T-cell (primary cell): Measurements from ENCODE around the gene RALBP1. TPM values are rescaled to one million over a fixed set of nuclear protein-coding genes. Genes with fewer than 3 reads are reported as not detected.

Source experiments
- ATAC-seq, 4 experiments: fragments of 200-7000 bp in 3 of 4; fragments of 150-1000 bp in 1 of 4; cut with Tn5 transposase; replicated peaks in 1 of 4; 1 replicate in 3 of 4; 2 replicates in 1 of 4; pipeline ENCODE4 v1.10.0; 2021; ENCODE audit warnings: moderate library complexity in 3 of 4, mild to moderate bottlenecking in 2 of 4, moderate number of reproducible peaks in 1 of 4
- CTCF ChIA-PET, 2 donors: fragments of 300-600 bp; sonication (Branson Sonifier 250); formaldehyde crosslinking; loops; one replicate each; lab custom pipeline; 2022; ENCODE audit warnings: antibody characterized with exemption in 2 of 2; lab: Charles Lee
- POLR2A ChIA-PET, 2 donors: fragments of 300-600 bp; sonication (Branson Sonifier 250); formaldehyde crosslinking; loops; one replicate each; lab custom pipeline; 2022; ENCODE audit warnings: antibody characterized with exemption in 2 of 2; lab: Charles Lee
- DNase-seq, 35 experiments: peaks; one replicate each; pipeline versions ENCODE4 v3.0.0 to v3.0.0-alpha.2; 2013 to 2023
- H3K27ac ChIP-seq: one replicate; pipeline ENCODE4 v1.5.1; 2013; ENCODE audit warnings: low read length
- H3K27me3 ChIP-seq, 2 experiments: replicated peaks in 1 of 2; 1 replicate in 1 of 2; 2 replicates in 1 of 2; pipeline versions ENCODE4 v1.6.1 to v1.7.0; 2013; ENCODE audit warnings: low read length in 1 of 2, mixed read lengths in 1 of 2; ENCODE audit not compliant: control insufficient read depth in 2 of 2, insufficient read depth in 2 of 2; ENCODE audit errors: extremely low read depth in 1 of 2
- H3K36me3 ChIP-seq, 2 donors: 1 replicate in 1 of 2; 2 replicates in 1 of 2; pipeline versions ENCODE4 v1.6.1 to v1.7.0; 2013; ENCODE audit warnings: low read length in 1 of 2; ENCODE audit not compliant: control insufficient read depth in 2 of 2, insufficient read depth in 1 of 2; ENCODE audit errors: extremely low read depth in 1 of 2
- H3K4me1 ChIP-seq, 2 experiments: 1 replicate in 1 of 2; 2 replicates in 1 of 2; pipeline versions ENCODE4 v1.6.1 to v1.7.0; 2013; ENCODE audit warnings: low read length in 2 of 2, mixed read lengths in 1 of 2; ENCODE audit not compliant: insufficient read depth in 2 of 2, control insufficient read depth in 1 of 2; ENCODE audit errors: extremely low read depth in 1 of 2
- H3K4me3 ChIP-seq, 2 donors: 1 replicate in 1 of 2; 2 replicates in 1 of 2; pipeline versions ENCODE4 v1.5.1 to v1.7.0; 2013; ENCODE audit warnings: mild to moderate bottlenecking in 2 of 2, low read length in 1 of 2, moderate library complexity in 1 of 2; ENCODE audit not compliant: control insufficient read depth in 1 of 2; ENCODE audit errors: extremely low read depth in 1 of 2
- H3K9me3 ChIP-seq: 2 replicates; pipeline ENCODE4 v1.7.0; 2013
- H3K27ac Mint-ChIP-seq, 2 donors: one replicate each; pipeline ENCODE4 v1.8.0; 2020 to 2021; ENCODE audit warnings: mild to moderate bottlenecking in 2 of 2, mixed read lengths in 2 of 2
- H3K27me3 Mint-ChIP-seq, 2 donors: one replicate each; pipeline ENCODE4 v1.8.0; 2021 to 2022; ENCODE audit warnings: mixed read lengths in 2 of 2
- H3K36me3 Mint-ChIP-seq: one replicate; pipeline ENCODE4 v1.8.0; 2021; ENCODE audit warnings: mixed read lengths
- H3K4me1 Mint-ChIP-seq, 3 donors: one replicate each; pipeline ENCODE4 v1.8.0; 2020 to 2022; ENCODE audit warnings: mixed read lengths in 3 of 3, mild to moderate bottlenecking in 1 of 3
- H3K4me3 Mint-ChIP-seq, 3 donors: one replicate each; pipeline ENCODE4 v1.8.0; 2020 to 2022; ENCODE audit warnings: mild to moderate bottlenecking in 3 of 3, mixed read lengths in 3 of 3, moderate library complexity in 3 of 3
- H3K9me3 Mint-ChIP-seq, 3 donors: one replicate each; pipeline ENCODE4 v1.8.0; 2020 to 2022; ENCODE audit warnings: mixed read lengths in 3 of 3
- WGBS: methylation state at CpG from one replicate; pipeline ENCODE4 v1.1.5; 2013; ENCODE audit warnings: missing lambda C conversion rate; ENCODE audit not compliant: insufficient coverage; 5-methylcytosine and 5-hydroxymethylcytosine counted together
- total RNA-seq, 35 experiments: library from RNA in 6 of 35; stranded (reverse) in 6 of 35; fragments of 120-200 nt in 1 of 35; gene quantifications; one replicate each; pipeline versions ENCODE4 v1.2.1 to v1.2.4 and lab custom pipeline; 2013 to 2026

The RALBP1 gene
- total RNA-seq, 5 donors from 2014 or later (not counting 1 experiment from before 2014, with no cell fraction given): 21.6 to 42.7 (median 41.5) TPM

DNA sequence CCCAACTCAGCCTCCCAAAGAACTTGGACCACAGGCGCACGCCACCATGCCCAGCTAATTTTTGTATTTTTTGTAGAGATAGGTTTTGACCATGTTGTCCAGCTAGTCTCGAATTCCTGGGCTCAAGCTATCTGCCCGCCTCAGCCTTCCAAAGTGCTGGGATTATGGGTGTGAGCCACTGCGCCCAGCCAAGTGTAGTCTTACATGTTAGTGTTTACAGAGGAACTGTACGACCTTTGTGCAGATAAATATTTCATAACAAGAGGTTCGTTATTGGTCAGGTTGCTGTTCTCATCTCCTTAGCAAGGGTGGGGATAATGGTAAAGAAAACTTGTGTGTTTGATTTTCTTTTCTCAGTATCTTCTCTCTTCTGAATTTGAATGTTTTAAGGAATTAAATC lies 46.5 kb downstream of the RALBP1 start:
- Mint-ChIP-seq H3K4me1 (peaks cover 0 to 3% (median under 1%) of the 10 kb centered on the region in 3 donors), H3K27me3 (no peaks in the 10 kb centered on the region), H3K27ac (no peak overlapping the region), H3K36me3 (peaks cover 53% of the 10 kb centered on the region), H3K4me3 (no peak overlapping the region), H3K9me3 (no peaks in the 10 kb centered on the region)
- Histone ChIP-seq H3K4me3 (no peak overlapping the region), H3K27me3 (no peaks in the 10 kb centered on the region), H3K27ac (no peak overlapping the region), H3K36me3 (peaks cover 0 to 53% of the 10 kb centered on the region in 2 donors), H3K9me3 (no peaks in the 10 kb centered on the region), H3K4me1 (no peaks in the 10 kb centered on the region)
- no peak for ATAC-seq
- WGBS: 96% methylated on average over 4 of the region's 7 CpGs
- POLR2A ChIA-PET: no interaction called here
- no peak for DNase-seq
- CTCF ChIA-PET: no interaction called here

DNA sequence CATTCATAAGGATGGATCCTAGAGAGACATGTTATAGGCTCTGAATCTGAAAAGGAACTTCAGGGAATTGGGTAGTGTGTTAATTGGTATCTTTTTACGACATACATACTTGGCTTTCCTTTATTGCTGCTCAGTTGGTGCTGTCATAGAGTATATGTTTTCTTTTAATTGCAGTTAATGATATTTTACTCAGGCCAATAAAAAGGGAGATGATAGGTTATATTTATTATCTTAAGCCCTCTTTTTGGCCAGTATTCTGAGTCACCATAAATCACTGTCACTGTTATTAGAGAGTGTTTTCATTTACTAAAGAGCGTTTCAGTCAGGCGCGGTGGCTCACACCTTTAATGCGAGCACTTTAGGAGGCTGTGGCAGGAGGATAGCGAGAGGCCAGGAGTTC lies 47.6 kb downstream of the RALBP1 start:
- Mint-ChIP-seq H3K36me3 (peaks cover 62% of the 10 kb centered on the region), H3K27me3 (no peaks in the 10 kb centered on the region), H3K4me1 (peaks cover 0 to 3% (median 0%) of the 10 kb centered on the region in 3 donors), H3K27ac (no peak overlapping the region), H3K9me3 (no peaks in the 10 kb centered on the region), H3K4me3 (no peak overlapping the region)
- no peaks in the 10 kb centered on the region for H3K27me3 ChIP-seq
- H3K36me3 ChIP-seq: peaks cover 0 to 54% of the 10 kb centered on the region in 2 donors
- H3K4me1 ChIP-seq: no peaks in the 10 kb centered on the region
- no peak overlapping the region for H3K27ac ChIP-seq
- ATAC-seq (no peak), DNase-seq (no peak)
- H3K4me3 ChIP-seq: no peak overlapping the region
- ChIA-PET POLR2A (no interaction called here), CTCF (no interaction called here)
- no CpG with 5 or more reads among the region's 6 CpGs for WGBS
- no peaks in the 10 kb centered on the region for H3K9me3 ChIP-seq

DNA sequence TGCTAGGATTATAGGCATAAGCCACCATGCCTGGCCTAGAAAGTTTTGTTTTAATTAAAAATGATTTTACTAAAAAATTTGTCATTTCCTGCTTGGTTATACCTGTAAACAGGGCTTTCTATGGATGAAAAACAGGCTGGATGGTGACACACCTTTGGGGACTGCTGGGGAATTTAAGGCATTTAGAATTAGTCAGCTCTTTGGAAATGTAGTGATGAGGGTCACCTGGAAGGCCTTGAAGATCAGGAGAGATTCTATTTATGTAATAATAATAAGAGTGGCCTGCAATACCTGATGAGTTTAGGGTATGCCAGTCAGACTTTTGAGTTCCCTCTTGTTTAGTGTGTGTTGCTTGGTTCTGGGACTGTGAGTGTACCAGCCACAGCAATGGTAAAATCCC lies 51.1 kb downstream of the RALBP1 start:
- Mint-ChIP-seq H3K9me3 (no peaks in the 10 kb centered on the region), H3K27ac (no peak overlapping the region), H3K27me3 (no peaks in the 10 kb centered on the region), H3K4me1 (no peaks in the 10 kb centered on the region), H3K4me3 (no peak overlapping the region), H3K36me3 (peaks cover 79% of the 10 kb centered on the region)
- ChIA-PET CTCF (no interaction called here), POLR2A (no interaction called here)
- no peaks in the 10 kb centered on the region for H3K9me3 ChIP-seq
- H3K4me1 ChIP-seq: no peaks in the 10 kb centered on the region
- ATAC-seq: no peak
- no peak overlapping the region for H3K4me3 ChIP-seq
- no peak for DNase-seq
- H3K27me3 ChIP-seq: no peaks in the 10 kb centered on the region
- no peak overlapping the region for H3K27ac ChIP-seq
- H3K36me3 ChIP-seq: peaks cover 0 to 69% of the 10 kb centered on the region in 2 donors

DNA sequence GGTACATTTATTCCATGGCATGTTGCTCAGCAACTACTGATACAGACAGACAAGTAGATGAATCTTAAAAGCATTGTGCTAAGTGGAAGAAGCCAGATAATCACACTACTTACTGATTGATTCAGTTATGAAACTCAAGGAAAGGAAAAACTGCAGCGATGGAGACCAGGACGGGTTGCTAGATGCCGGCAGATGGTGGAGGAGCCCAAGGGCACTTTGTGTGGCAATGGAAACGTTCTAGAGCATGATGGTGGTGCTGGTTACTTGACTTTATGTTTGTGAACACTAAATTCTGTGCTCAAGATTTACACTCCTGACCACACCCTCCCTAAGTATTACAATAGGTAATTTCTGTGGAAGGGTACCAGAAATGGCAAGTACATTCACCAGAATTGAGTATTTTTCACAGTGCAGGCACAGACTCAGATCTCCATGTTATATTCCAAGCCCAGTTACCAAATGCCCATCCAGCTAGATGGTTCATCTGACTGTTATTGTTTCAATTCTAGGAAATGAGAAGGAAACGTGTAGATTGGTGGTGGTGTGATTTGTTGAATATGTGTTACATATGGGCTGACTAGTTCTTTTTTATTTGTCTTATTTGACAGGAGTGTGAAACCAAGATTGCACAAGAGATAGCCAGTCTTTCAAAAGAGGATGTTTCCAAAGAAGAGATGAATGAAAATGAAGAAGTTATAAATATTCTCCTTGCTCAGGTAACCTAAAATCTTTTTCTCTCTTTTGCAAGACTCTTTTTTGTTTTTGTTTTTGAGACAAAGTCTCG lies 55.1 kb downstream of the RALBP1 start:
- ChIA-PET CTCF (no interaction called here), POLR2A (no interaction called here)
- DNase-seq (no peak), ATAC-seq (no peak)
- no peaks in the 10 kb centered on the region for H3K4me1 ChIP-seq
- 100% methylated on average over 1 of the region's 6 CpGs for WGBS
- no peaks in the 10 kb centered on the region for H3K9me3 ChIP-seq
- H3K27ac Mint-ChIP-seq: no peak overlapping the region
- peaks cover 8 to 71% of the 10 kb centered on the region in 2 donors for H3K36me3 ChIP-seq
- no peak overlapping the region for H3K4me3 Mint-ChIP-seq
- H3K36me3 Mint-ChIP-seq: peaks cover 81% of the 10 kb centered on the region
- no peak overlapping the region for H3K27ac ChIP-seq
- H3K27me3 Mint-ChIP-seq: no peaks in the 10 kb centered on the region
- H3K4me3 ChIP-seq: no peak overlapping the region
- no peaks in the 10 kb centered on the region for H3K27me3 ChIP-seq
- no peaks in the 10 kb centered on the region for H3K4me1 Mint-ChIP-seq
- H3K9me3 Mint-ChIP-seq: no peaks in the 10 kb centered on the region

DNA sequence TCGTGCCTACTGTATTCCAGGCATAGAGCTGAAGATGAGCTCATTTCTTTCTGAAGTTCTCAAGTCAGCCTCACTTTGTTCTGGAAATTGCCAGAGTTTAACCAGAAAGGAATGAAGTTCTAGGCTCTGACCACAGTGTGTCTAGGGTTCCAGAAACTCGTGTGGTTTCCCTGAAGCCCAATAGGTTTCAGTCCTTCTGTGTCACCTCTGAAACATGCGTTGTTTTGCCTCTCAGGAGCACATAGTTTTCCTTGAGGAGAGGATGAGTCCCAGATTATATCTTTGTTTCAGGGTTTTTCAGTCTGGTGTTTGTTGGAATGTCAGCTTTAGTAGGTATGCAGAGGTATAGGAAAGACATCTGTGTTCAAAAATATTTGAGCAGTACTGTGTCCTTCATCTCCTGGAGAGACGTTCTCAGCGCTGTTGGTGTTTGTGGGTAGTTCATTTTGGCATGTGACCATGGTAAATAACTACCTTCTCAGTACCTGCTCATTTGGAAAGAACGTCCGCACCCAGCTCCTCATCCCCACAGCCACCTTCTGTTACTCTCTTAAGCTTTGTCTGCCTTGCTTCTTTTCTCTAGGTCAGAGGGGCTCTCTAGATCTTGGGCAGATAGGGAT lies 56.6 kb downstream of the RALBP1 start:
- 83% methylated on average over 3 of the region's 7 CpGs for WGBS
- Mint-ChIP-seq H3K36me3 (peaks cover 84% of the 10 kb centered on the region), H3K27ac (no peak overlapping the region), H3K9me3 (no peaks in the 10 kb centered on the region), H3K4me1 (no peaks in the 10 kb centered on the region), H3K27me3 (no peaks in the 10 kb centered on the region), H3K4me3 (no peak overlapping the region)
- H3K27ac ChIP-seq: no peak overlapping the region
- ChIA-PET CTCF (interaction anchor here in 1 of 2 donors (0.6 kb wide), 2 partner anchors 357 to 976 kb away, joined by 3 to 5 read pairs; no protein-coding TSS in a partner anchor), POLR2A (no interaction called here)
- H3K4me1 ChIP-seq: no peaks in the 10 kb centered on the region
- DNase-seq (no peak), ATAC-seq (no peak)
- H3K36me3 ChIP-seq: peaks cover 8 to 73% of the 10 kb centered on the region in 2 donors
- H3K4me3 ChIP-seq: no peak overlapping the region
- no peaks in the 10 kb centered on the region for H3K9me3 ChIP-seq
- H3K27me3 ChIP-seq: no peaks in the 10 kb centered on the region

DNA sequence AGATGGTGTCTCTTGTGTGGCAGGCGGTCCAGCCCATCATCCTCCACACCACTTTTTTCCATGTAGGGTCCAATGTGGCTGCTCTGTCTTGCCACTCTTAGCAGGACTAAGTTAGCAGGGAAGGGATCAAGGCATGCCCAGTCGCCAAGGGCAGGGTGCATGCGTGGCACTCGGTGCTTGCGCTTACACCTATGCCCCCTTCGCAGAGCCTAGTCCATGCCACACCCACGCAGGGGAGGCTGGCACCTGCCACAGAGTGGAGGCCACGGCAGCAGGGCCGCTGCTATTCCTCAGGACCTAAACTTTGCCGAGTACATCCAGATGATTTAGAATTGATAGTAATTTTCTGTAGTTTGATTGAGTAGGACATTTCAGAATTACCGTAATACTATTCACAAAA lies 59.5 kb downstream of the RALBP1 start:
- peaks cover 17 to 73% of the 10 kb centered on the region in 2 donors for H3K36me3 ChIP-seq

More for the DNA sequence above, 59.5 kb downstream of the RALBP1 start:
- Mint-ChIP-seq H3K4me3 (no peak overlapping the region), H3K4me1 (no peaks in the 10 kb centered on the region), H3K9me3 (no peaks in the 10 kb centered on the region), H3K27me3 (no peaks in the 10 kb centered on the region), H3K36me3 (peaks cover 67% of the 10 kb centered on the region), H3K27ac (no peak overlapping the region)
- Histone ChIP-seq H3K4me1 (no peaks in the 10 kb centered on the region), H3K27ac (no peak overlapping the region), H3K27me3 (no peaks in the 10 kb centered on the region), H3K4me3 (no peak overlapping the region), H3K9me3 (no peaks in the 10 kb centered on the region)
- WGBS: 100% methylated on average over 7 of the region's 11 CpGs
- CTCF ChIA-PET: no interaction called here
- DNase-seq: no peak
- POLR2A ChIA-PET: no interaction called here
- ATAC-seq: no peak
